CD14-positive monocyte (primary cell): ENCODE results near the gene SPSB1. TPM values are rescaled to one million over a fixed set of nuclear protein-coding genes. Genes with fewer than 3 reads are reported as not detected.

ENCODE experiments used
- DNase-seq, 3 donors: peaks; one replicate each; pipeline ENCODE4 v3.0.0-alpha.2; 2011 to 2022
- H2AFZ ChIP-seq: 2 replicates; pipeline ENCODE4 v1.6.0; 2012; ENCODE audit warnings: mild to moderate bottlenecking, low read depth, low read length, inconsistent platforms; ENCODE audit not compliant: insufficient read depth, poor library complexity, severe bottlenecking
- H3K27ac ChIP-seq, 2 donors: 1 replicate in 1 of 2; 2 replicates in 1 of 2; pipeline ENCODE4 v1.5.1; 2012 to 2013; ENCODE audit warnings: low read length in 2 of 2, control low read depth in 1 of 2, inconsistent platforms in 1 of 2, low read depth in 1 of 2, mild to moderate bottlenecking in 1 of 2
- H3K27me3 ChIP-seq, 2 donors: one replicate each; pipeline versions ENCODE4 v1.6.0 to v1.6.1; 2011 to 2013; ENCODE audit warnings: low read length in 2 of 2; ENCODE audit not compliant: control insufficient read depth in 2 of 2, insufficient read depth in 2 of 2
- H3K36me3 ChIP-seq, 2 donors: replicated peaks in 1 of 2; 1 replicate in 1 of 2; 2 replicates in 1 of 2; pipeline versions ENCODE4 v1.5.1 to v1.6.1; 2012 to 2013; ENCODE audit warnings: low read length in 2 of 2, control low read depth in 1 of 2, inconsistent platforms in 1 of 2, mild to moderate bottlenecking in 1 of 2; ENCODE audit not compliant: insufficient read depth in 2 of 2, control insufficient read depth in 1 of 2
- H3K4me1 ChIP-seq, 2 donors: 1 replicate in 1 of 2; 2 replicates in 1 of 2; pipeline versions ENCODE4 v1.5.1 to v1.6.1; 2012 to 2013; ENCODE audit warnings: low read length in 2 of 2, control low read depth in 1 of 2, inconsistent platforms in 1 of 2, mild to moderate bottlenecking in 1 of 2, moderate library complexity in 1 of 2; ENCODE audit not compliant: insufficient read depth in 2 of 2, control insufficient read depth in 1 of 2
- H3K4me2 ChIP-seq: replicated peaks from 2 replicates; pipeline ENCODE3; 2012; ENCODE audit warnings: low read length, moderate library complexity, mild to moderate bottlenecking; ENCODE audit not compliant: poor library complexity, severe bottlenecking; ENCODE audit errors: extremely low read depth
- H3K4me3 ChIP-seq, 3 experiments: fragments of 200-600 bp in 1 of 3; sonication (generic) in 1 of 3; replicated peaks in 1 of 3; 1 replicate in 2 of 3; 2 replicates in 1 of 3; pipeline ENCODE4 v1.5.1; 2011 to 2013; ENCODE audit warnings: low read length in 3 of 3, mild to moderate bottlenecking in 3 of 3, control low read depth in 2 of 3, low read depth in 2 of 3, inconsistent platforms in 1 of 3, moderate library complexity in 1 of 3
- H3K79me2 ChIP-seq: 2 replicates; pipeline ENCODE4 v1.6.0; 2012; ENCODE audit warnings: mild to moderate bottlenecking, control low read depth, inconsistent platforms, low read length, moderate library complexity; ENCODE audit not compliant: insufficient read depth
- H3K9ac ChIP-seq: 2 replicates; pipeline ENCODE4 v1.6.0; 2017; ENCODE audit warnings: low read length, mild to moderate bottlenecking; ENCODE audit not compliant: insufficient read depth, poor library complexity, severe bottlenecking
- H3K9me3 ChIP-seq, 2 donors: replicated peaks in 1 of 2; 1 replicate in 1 of 2; 2 replicates in 1 of 2; pipeline versions ENCODE4 v1.5.1 to v1.6.1; 2012 to 2013; ENCODE audit warnings: low read length in 2 of 2, control low read depth in 1 of 2; ENCODE audit not compliant: control insufficient read depth in 1 of 2, insufficient read depth in 1 of 2
- H4K20me1 ChIP-seq: 2 replicates; pipeline ENCODE4 v1.6.0; 2012; ENCODE audit warnings: mild to moderate bottlenecking, low read length, control low read depth, moderate library complexity; ENCODE audit not compliant: insufficient read depth
- H3K27ac Mint-ChIP-seq, 7 donors: one replicate each; pipeline ENCODE4 v1.8.0; 2020; ENCODE audit warnings: mild to moderate bottlenecking in 7 of 7, mixed read lengths in 7 of 7, moderate library complexity in 6 of 7, inconsistent platforms in 2 of 7
- H3K27me3 Mint-ChIP-seq, 3 donors: one replicate each; pipeline ENCODE4 v1.8.0; 2021 to 2022; ENCODE audit warnings: low read depth in 3 of 3, mild to moderate bottlenecking in 3 of 3, mixed read lengths in 3 of 3, moderate library complexity in 3 of 3, inconsistent platforms in 1 of 3
- H3K36me3 Mint-ChIP-seq, 2 donors: one replicate each; pipeline ENCODE4 v1.8.0; 2020; ENCODE audit warnings: mixed read lengths in 2 of 2, inconsistent platforms in 1 of 2, mild to moderate bottlenecking in 1 of 2
- H3K4me1 Mint-ChIP-seq: one replicate; pipeline ENCODE4 v1.8.0; 2020; ENCODE audit warnings: mild to moderate bottlenecking, mixed read lengths
- H3K4me3 Mint-ChIP-seq, 2 donors: one replicate each; pipeline ENCODE4 v1.8.0; 2020; ENCODE audit warnings: mild to moderate bottlenecking in 2 of 2, mixed read lengths in 2 of 2, moderate library complexity in 1 of 2
- H3K9me3 Mint-ChIP-seq, 7 donors: one replicate each; pipeline ENCODE4 v1.8.0; 2020 to 2022; ENCODE audit warnings: mixed read lengths in 7 of 7, mild to moderate bottlenecking in 6 of 7, moderate library complexity in 6 of 7, inconsistent platforms in 2 of 7
- CTCF ChIP-seq: fragments of 200-600 bp; IDR thresholded peaks from one replicate; pipeline ENCODE4 v1.8.0; 2022; ENCODE audit warnings: antibody characterized with exemption, mild to moderate bottlenecking
- WGBS: methylation state at CpG from one replicate; pipeline ENCODE4 v1.1.5; 2013; ENCODE audit warnings: missing lambda C conversion rate; ENCODE audit not compliant: insufficient coverage; 5-methylcytosine and 5-hydroxymethylcytosine counted together
- intact Hi-C, 2 donors: fragments of 100-400 bp; cut with micrococcal nuclease; formaldehyde crosslinking; loops; one replicate each; pipeline versions ENCODE4 v1.15.0 to v1.15.1; 2023
- polyA plus RNA-seq, 3 donors: library from polyadenylated mRNA; depleted of rRNA in 1 of 3; unstranded in 2 of 3; stranded (reverse) in 1 of 3; fragments of 300-500 nt in 2 of 3; fragments of >200 nt in 1 of 3; fragmentation: Illumina TruSeq in 2 of 3; gene quantifications; 1 replicate in 2 of 3; 2 replicates in 1 of 3; pipeline ENCODE4 v1.2.3, GENCODE V29; 2012 to 2021

SPSB1 gene
- polyA plus RNA-seq, 3 donors = 0.15 to 1.2 (median 0.29) TPM

- Mint-ChIP-seq H3K9me3 (peaks cover 4 to 26% (median 18%) of the 10 kb centered on the region in 7 donors), H3K4me1 (peaks cover 20% of the 10 kb centered on the region), H3K4me3 (peak overlapping the region; percentile 64 to 71), H3K27me3 (peaks cover 17 to 30% (median 23%) of the 10 kb centered on the region in 3 donors), H3K27ac (peak overlapping the region in 2 of 7 donors; percentile 36 to 38), H3K36me3 (no peaks in the 10 kb centered on the region)
- H3K9me3 ChIP-seq = peaks cover 8 to 20% of the 10 kb centered on the region in 2 donors
- peak overlapping the region in 1 of 3 experiments; percentile 54 for H3K4me3 ChIP-seq
- TF ChIP-seq CTCF = no peak
- no peak overlapping the region for H2AFZ ChIP-seq
- intact Hi-C loops = loop anchor here in 1 of 2 donors (5.0 kb wide), 1 partner anchor 60 kb away; the partner anchor contains the start of gene H6PD
- H3K36me3 ChIP-seq = no peaks in the 10 kb centered on the region
- H3K4me1 ChIP-seq = peaks cover 22 to 32% of the 10 kb centered on the region in 2 donors
- 40% methylated on average over 6 of the region's 13 CpGs for WGBS
- H3K27me3 ChIP-seq = peaks cover 16 to 43% of the 10 kb centered on the region in 2 donors
- no peak overlapping the region for H3K27ac ChIP-seq
- H3K79me2 ChIP-seq = no peaks in the 10 kb centered on the region
- H4K20me1 ChIP-seq = no peaks in the 10 kb centered on the region
- H3K9ac ChIP-seq = no peak overlapping the region
- peak overlapping the region; percentile 89 for H3K4me2 ChIP-seq
- DNase-seq = no peak
These were observed 757 bp upstream of the SPSB1 start for GRCh38 chr1:9291914-9292360.

GRCh38 chr1:9293241-9293532 is 493 bp downstream of the SPSB1 start:
- intact Hi-C loops = loop anchor here in 1 of 2 donors (5.0 kb wide), 1 partner anchor 61 kb away; the partner anchor contains the start of gene H6PD
- H3K4me3 ChIP-seq = peak overlapping the region; percentile 45 to 75 (median 46)
- TF ChIP-seq CTCF = no peak
- H3K79me2 ChIP-seq = no peaks in the 10 kb centered on the region
- no peak overlapping the region for H3K4me3 Mint-ChIP-seq
- peaks cover 19 to 31% (median 27%) of the 10 kb centered on the region in 3 donors for H3K27me3 Mint-ChIP-seq
- H3K9ac ChIP-seq = peak overlapping the region; percentile 69
- no peaks in the 10 kb centered on the region for H3K36me3 ChIP-seq
- H3K4me1 ChIP-seq = peaks cover 22 to 32% of the 10 kb centered on the region in 2 donors
- no peaks in the 10 kb centered on the region for H3K36me3 Mint-ChIP-seq
- no peak overlapping the region for H3K27ac Mint-ChIP-seq
- WGBS = under 1% methylated on average over 41 of the region's 43 CpGs
- H3K27ac ChIP-seq = no peak overlapping the region
- H4K20me1 ChIP-seq = no peaks in the 10 kb centered on the region
- peaks cover 16 to 47% of the 10 kb centered on the region in 2 donors for H3K27me3 ChIP-seq
- peaks cover 20% of the 10 kb centered on the region for H3K4me1 Mint-ChIP-seq
- peaks cover 3 to 14% (median 7%) of the 10 kb centered on the region in 7 donors for H3K9me3 Mint-ChIP-seq
- DNase-seq = no peak
- H3K9me3 ChIP-seq = peaks cover 4 to 7% of the 10 kb centered on the region in 2 donors
- peak overlapping the region; percentile 76 for H2AFZ ChIP-seq
- H3K4me2 ChIP-seq = peak overlapping the region; percentile 89
